HTERT RPE-1 (cell line): ENCODE measurements around the gene ABRACL.
"Not testable (repeated sequence)": the region's sequence is repeated elsewhere in the genome, so short reads cannot be mapped to it uniquely, and the experiment has no call there.

Source experiments
- in situ Hi-C: fragments of 300-500 bp; cut with MboI; formaldehyde crosslinking; loops from 4 replicates; pipeline ENCODE4 v1.14.3; 2020; ENCODE audit warnings: low sequenced_read_pairs

The ABRACL gene, protein sequence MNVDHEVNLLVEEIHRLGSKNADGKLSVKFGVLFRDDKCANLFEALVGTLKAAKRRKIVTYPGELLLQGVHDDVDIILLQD

DNA sequence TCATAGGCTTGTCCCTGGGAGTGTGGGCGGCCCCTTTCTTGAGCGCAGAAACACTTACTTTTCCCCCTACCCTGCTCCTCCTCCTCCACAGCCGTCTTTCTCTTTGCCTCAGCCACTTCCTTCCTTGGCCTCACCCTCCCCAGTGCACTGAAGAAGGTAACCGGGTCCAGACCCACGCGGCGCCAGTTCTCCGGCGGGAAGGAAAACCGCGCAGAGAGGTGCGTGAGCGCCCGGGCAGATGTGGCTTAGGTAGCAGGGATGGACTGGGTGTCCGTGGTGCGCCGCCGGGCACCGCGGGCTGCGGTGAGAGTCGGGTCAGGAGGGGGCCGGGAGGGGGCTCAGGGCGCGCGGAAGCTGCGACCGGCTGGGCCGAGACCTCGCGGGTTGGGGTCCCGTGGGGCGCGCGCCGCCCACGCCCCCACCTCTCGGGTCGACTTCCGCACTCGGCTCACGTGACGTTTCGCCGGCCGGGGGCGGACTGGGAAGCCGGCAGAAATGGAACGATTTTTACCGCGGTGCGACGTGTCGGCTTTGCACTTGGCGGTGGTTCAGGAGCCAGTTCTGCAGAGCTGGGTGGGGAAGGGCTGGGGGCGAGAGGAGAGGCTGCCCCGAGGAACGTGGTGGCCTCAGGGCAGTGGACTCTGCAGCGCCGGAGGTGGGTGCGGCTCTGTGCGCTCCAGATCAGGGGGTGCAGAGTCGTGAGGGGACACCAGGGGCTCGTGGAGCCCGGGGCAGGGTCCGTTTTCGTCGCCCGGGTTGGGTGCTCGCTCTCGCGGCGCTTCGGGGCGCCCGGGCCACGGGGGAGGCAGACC lies at the start of gene ABRACL:
Gene ABRACL (plus strand): TSS at position 88 of the 812 bp plus-strand sequence. CDS start 5,416 bp downstream, outside the sequence.
- in situ Hi-C loops: no loop called here

- in situ Hi-C loops: no loop called here
These were observed 49.2 kb upstream of the ABRACL start for GRCh38 chr6:138979365-138979764.

GRCh38 chr6:138979813-138980668 lies 48.5 kb upstream of the ABRACL start:
- in situ Hi-C loops: no loop called here

DNA sequence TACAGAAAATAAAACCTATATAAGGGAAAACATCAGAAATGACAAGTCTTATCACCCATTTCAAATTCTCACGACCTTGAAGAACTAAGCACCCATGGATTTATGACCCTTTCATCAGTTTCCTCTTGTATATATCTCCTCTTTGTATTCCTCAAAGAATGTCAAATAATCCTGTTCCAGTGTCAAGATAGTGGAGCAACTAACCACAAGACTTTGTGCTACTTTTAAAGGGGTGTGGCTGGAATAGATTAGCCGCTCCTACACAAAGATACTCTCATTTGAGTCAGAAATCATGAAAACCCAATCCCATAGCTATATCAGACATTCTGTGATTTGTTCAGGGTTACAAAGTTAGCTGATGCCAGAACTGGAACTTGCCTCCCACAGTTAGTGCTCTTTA lies 47.1 kb upstream of the ABRACL start:
- in situ Hi-C loops: no loop called here

DNA sequence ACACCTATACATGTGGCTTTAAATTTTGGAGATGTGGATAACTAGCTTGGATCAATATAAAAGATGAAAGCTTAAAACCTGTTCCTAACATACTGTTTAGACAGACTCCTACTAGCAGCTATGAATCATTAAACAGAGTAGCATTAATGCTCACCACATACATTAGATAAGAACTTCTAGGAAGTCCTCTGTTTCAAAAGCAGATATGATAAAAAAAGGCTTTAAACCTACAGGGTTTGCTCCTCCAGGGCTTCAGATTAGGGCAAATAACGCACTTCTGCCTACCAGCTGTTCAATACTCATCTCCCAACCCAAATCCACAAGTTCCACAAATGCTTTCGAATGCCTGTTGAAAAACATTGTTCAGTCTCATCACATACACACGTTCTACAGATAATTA lies 42.0 kb upstream of the ABRACL start:
- in situ Hi-C loops: no loop called here

DNA sequence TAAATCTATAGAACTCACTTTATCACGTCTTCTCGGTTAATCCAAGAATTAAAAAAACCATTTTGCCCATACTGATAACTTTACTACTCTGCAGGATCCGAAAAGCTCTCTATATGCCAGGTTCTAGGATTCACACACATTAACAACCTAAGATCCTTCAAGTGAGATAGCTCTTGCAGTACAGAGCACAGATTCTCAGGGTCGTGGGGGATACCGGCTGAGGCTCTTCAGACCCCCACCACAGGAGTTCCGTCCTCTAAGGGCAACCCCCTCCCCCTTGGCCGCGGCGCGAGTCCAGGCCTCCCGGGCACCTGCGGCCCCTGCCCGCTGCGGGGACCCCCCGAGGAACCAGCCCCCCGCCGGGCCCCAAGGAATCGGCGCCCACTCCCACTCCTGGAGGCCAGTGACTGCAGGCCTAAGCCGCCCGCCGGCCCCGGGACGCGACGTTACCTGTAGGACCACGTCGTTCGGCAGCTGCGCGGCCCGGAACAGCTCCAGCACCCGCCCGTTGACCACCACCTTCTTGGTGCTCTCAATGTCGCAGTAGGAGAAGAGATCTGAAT lies 41.4 kb upstream of the ABRACL start:
- in situ Hi-C loops: no loop called here

GRCh38 chr6:138987643-138988468 lies 40.7 kb upstream of the ABRACL start, which contains the start of gene REPS1:
Gene REPS1, minus strand, starts transcription at chr6:138988253. Its CDS starts 571 bp downstream, at chr6:138987682.
- in situ Hi-C loops: no loop called here

- in situ Hi-C loops: no loop called here
These were observed 40.1 kb upstream of the ABRACL start for GRCh38 chr6:138988469-138988834.

GRCh38 chr6:138989098-138989983 lies 39.2 kb upstream of the ABRACL start:
- in situ Hi-C loops: no loop called here

DNA sequence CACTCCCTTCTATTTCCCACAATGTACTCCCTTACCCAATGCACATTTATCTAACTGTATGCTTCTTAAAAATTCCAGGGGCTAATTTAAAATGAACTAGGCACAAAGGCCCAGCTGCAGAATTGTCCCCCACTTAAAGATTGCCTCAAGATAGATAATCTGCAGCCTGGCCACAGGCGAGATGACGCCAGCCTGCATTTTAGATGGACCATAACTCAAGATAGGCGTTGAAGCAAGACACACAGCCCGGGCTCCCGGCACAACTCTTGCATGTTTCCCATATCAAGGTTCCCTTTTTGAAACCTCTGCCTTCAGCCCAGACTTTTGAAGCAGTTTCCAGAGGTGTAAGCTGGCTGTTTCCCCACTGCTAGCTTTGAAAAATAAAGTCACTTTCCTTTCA lies 37.3 kb upstream of the ABRACL start:
- in situ Hi-C loops: no loop called here

GRCh38 chr6:138992965-138993364 lies 35.6 kb upstream of the ABRACL start:
- in situ Hi-C loops: not testable (repeated sequence)

DNA sequence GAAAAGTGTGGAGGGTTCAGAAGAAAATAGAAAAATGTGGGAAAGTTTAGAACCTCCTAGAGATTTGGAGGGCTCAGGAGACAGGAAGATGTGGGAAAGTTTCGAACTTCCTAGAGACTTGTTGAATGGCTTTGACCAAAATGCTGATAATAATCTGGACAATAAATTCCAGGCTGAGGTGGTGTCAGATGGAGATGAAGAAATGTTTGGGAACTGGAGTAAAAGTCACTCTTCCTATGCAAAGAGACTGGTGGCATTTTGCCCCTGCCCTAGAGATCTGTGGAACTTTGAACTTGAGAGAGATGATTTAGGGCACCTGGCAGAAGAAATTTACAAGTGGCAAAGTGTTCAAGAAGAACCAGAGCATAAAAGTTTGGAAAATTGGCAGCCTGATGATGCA lies 35.1 kb upstream of the ABRACL start:
- in situ Hi-C loops: not testable (repeated sequence)

GRCh38 chr6:138996524-138996923 lies 32.0 kb upstream of the ABRACL start:
- in situ Hi-C loops: no loop called here

- in situ Hi-C loops: no loop called here
These were observed 31.4 kb upstream of the ABRACL start for GRCh38 chr6:138997136-138997535.

- in situ Hi-C loops: no loop called here
These were observed 28.4 kb upstream of the ABRACL start for GRCh38 chr6:138999949-139000725.

- in situ Hi-C loops: no loop called here
These were observed 24.8 kb upstream of the ABRACL start for GRCh38 chr6:139003751-139004150.

DNA sequence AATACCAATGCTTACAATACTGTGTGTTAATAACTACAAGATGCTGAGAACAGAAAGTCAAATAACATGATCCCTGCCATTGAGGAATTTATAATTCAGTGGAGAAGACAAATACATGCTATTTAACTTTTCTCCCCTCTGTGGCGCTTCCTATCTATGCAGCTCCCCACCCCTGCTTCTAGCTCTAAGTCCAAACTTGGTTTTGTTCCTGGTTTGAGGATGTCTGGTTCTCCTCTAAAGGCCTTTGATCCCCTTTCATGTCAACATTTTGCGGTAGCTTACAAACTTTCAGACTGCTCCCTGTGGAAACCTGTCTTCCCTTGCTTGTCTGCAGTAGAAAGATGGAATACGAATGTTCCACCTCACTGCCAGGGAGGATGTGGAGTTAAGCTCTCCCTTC lies 22.1 kb upstream of the ABRACL start:
- in situ Hi-C loops: no loop called here

GRCh38 chr6:139007428-139007827 lies 21.1 kb upstream of the ABRACL start:
- in situ Hi-C loops: no loop called here

DNA sequence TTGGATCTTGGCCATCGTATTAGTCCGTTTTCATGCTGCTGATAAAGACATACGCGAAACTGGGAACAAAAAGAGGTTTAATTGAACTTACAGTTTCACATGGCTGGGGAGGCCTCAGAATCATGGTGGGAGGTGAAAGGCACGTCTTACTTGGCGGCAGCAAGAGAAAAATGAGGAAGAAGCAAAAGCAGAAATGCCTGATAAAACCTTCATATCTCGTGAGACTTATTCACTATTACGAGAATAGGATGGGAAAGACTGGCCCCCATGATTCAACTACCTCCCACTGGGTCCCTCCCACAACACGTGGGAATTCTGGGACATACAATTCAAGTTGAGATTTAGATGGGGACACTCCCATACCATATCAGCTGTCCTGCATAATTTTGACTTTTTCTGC lies 20.4 kb upstream of the ABRACL start:
- in situ Hi-C loops: no loop called here
